ENCODE measurements around the gene KANSL3.

Gene KANSL3

DNA sequence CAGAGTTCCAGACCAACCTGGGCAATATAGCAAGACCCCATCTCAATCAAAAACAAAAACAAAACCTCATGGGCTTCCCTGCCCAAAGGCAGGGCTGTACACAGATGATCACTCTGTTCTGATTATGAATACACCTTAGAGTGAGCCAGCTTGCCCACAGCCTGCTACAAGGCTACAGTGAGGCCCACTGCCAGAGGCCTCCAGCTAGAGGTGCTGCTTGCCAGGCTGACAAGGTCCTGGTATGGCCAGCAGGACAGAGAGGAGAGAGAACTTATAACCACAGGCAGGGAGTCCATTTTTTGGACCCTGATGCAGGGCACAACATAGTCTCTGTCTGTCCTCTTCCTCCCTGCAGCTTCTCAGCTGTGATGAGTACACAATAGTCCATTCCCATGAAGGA, 41.5 kb downstream of the KANSL3 start:
- TF ChIP-seq TCF12 (IDR thresholded peaks at IDR 0.05; ENCODE audit: low read depth) = no peak
- no peak for TF ChIP-seq YY1 (IDR thresholded peaks at IDR 0.05; ENCODE audit: low read depth)
- TF ChIP-seq MAX (IDR thresholded peaks at IDR 0.05) = no peak
- no peak for TF ChIP-seq EP300 (IDR thresholded peaks at IDR 0.05; ENCODE audit: borderline replicate concordance)
- TF ChIP-seq, protein P1, sequence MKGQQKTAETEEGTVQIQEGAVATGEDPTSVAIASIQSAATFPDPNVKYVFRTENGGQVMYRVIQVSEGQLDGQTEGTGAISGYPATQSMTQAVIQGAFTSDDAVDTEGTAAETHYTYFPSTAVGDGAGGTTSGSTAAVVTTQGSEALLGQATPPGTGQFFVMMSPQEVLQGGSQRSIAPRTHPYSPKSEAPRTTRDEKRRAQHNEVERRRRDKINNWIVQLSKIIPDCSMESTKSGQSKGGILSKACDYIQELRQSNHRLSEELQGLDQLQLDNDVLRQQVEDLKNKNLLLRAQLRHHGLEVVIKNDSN (IDR thresholded peaks at IDR 0.05) = no peak
- no peak for TF ChIP-seq EGR1 (IDR thresholded peaks at IDR 0.05)
- TF ChIP-seq FOXM1 (IDR thresholded peaks at IDR 0.05; ENCODE audit: borderline replicate concordance, low read depth) = no peak
- no peak for TF ChIP-seq CREB1 (IDR thresholded peaks at IDR 0.05; ENCODE audit: low read depth)
- TF ChIP-seq RAD21 (IDR thresholded peaks at IDR 0.05; ENCODE audit: low read depth) = no peak
- TF ChIP-seq CEBPB (IDR thresholded peaks at IDR 0.05) = no peak
- no peak for TF ChIP-seq NFIC (IDR thresholded peaks at IDR 0.05)
- no peak for TF ChIP-seq TAF1 (IDR thresholded peaks at IDR 0.05; ENCODE audit: low read depth)
- no peak for TF ChIP-seq REST (IDR thresholded peaks at IDR 0.05; ENCODE audit: low read depth)
- no peak for TF ChIP-seq TEAD4 (IDR thresholded peaks at IDR 0.05)
- TF ChIP-seq ZBTB7A (IDR thresholded peaks at IDR 0.05; ENCODE audit: low read depth) = no peak

GRCh38 chr2:96594691-96595152, 43.4 kb downstream of the KANSL3 start:
- TF ChIP-seq, protein P1 (IDR thresholded peaks at IDR 0.05) = no peak
- TF ChIP-seq FOXM1 (IDR thresholded peaks at IDR 0.05; ENCODE audit: borderline replicate concordance, low read depth) (no peak), CEBPB (IDR thresholded peaks at IDR 0.05) (no peak), CREB1 (IDR thresholded peaks at IDR 0.05; ENCODE audit: low read depth) (no peak), TAF1 (IDR thresholded peaks at IDR 0.05; ENCODE audit: low read depth) (no peak), NFIC (IDR thresholded peaks at IDR 0.05) (no peak), REST (IDR thresholded peaks at IDR 0.05; ENCODE audit: low read depth) (no peak), TEAD4 (IDR thresholded peaks at IDR 0.05) (no peak), RAD21 (IDR thresholded peaks at IDR 0.05; ENCODE audit: low read depth) (no peak), EP300 (IDR thresholded peaks at IDR 0.05; ENCODE audit: borderline replicate concordance) (no peak), ZBTB7A (IDR thresholded peaks at IDR 0.05; ENCODE audit: low read depth) (no peak), EGR1 (IDR thresholded peaks at IDR 0.05) (no peak), MAX (IDR thresholded peaks at IDR 0.05) (no peak), YY1 (IDR thresholded peaks at IDR 0.05; ENCODE audit: low read depth) (no peak), TCF12 (IDR thresholded peaks at IDR 0.05; ENCODE audit: low read depth) (no peak)

- TF ChIP-seq REST (IDR thresholded peaks at IDR 0.05; ENCODE audit: low read depth) (no peak), CREB1 (IDR thresholded peaks at IDR 0.05; ENCODE audit: low read depth) (no peak), FOXM1 (IDR thresholded peaks at IDR 0.05; ENCODE audit: borderline replicate concordance, low read depth) (no peak), TAF1 (IDR thresholded peaks at IDR 0.05; ENCODE audit: low read depth) (no peak), YY1 (IDR thresholded peaks at IDR 0.05; ENCODE audit: low read depth) (no peak), EGR1 (IDR thresholded peaks at IDR 0.05) (no peak), TCF12 (IDR thresholded peaks at IDR 0.05; ENCODE audit: low read depth) (no peak), MAX (IDR thresholded peaks at IDR 0.05) (no peak), TEAD4 (IDR thresholded peaks at IDR 0.05) (no peak), NFIC (IDR thresholded peaks at IDR 0.05) (no peak), EP300 (IDR thresholded peaks at IDR 0.05; ENCODE audit: borderline replicate concordance) (no peak), ZBTB7A (IDR thresholded peaks at IDR 0.05; ENCODE audit: low read depth) (no peak), RAD21 (IDR thresholded peaks at IDR 0.05; ENCODE audit: low read depth) (no peak), CEBPB (IDR thresholded peaks at IDR 0.05) (no peak)
- TF ChIP-seq, protein P1 (IDR thresholded peaks at IDR 0.05) = no peak
Observed at GRCh38 chr2:96594282-96594681, 43.8 kb downstream of the KANSL3 start.
